ENCODE data around the gene WSB1.
A peak's percentile ranks its signal among the peaks of the same experiment; 100 is the strongest.

The WSB1 gene

GRCh38 chr17:27339836-27340550, 46.1 kb downstream of the WSB1 start:
- DNase-seq = no peak

GRCh38 chr17:27340575-27340974, 46.7 kb downstream of the WSB1 start:
- DNase-seq = no peak

GRCh38 chr17:27341041-27341471, 47.1 kb downstream of the WSB1 start:
- no peak for DNase-seq

GRCh38 chr17:27342059-27342458, 48.1 kb downstream of the WSB1 start:
- no peak for DNase-seq

GRCh38 chr17:27343294-27343693, 49.4 kb downstream of the WSB1 start:
- DNase-seq = no peak

GRCh38 chr17:27343977-27344607, 50.2 kb downstream of the WSB1 start:
- DNase-seq = no peak

GRCh38 chr17:27345141-27345904, 51.4 kb downstream of the WSB1 start:
- DNase-seq = no peak

GRCh38 chr17:27346228-27346899, 52.5 kb downstream of the WSB1 start:
- no peak for DNase-seq

- no peak for DNase-seq
Observed at GRCh38 chr17:27348196-27348595, 54.3 kb downstream of the WSB1 start.

GRCh38 chr17:27349540-27350021, 55.7 kb downstream of the WSB1 start:
- no peak for DNase-seq

- DNase-seq = no peak
Observed at GRCh38 chr17:27351759-27352158, 57.8 kb downstream of the WSB1 start.

- no peak for DNase-seq
Observed at GRCh38 chr17:27352448-27353032, 58.6 kb downstream of the WSB1 start.

- no peak for DNase-seq
Observed at GRCh38 chr17:27353033-27353460, 59.1 kb downstream of the WSB1 start.

- DNase-seq = peak; percentile 90
Observed at GRCh38 chr17:27353461-27354050, 59.6 kb downstream of the WSB1 start.

- DNase-seq = no peak
Observed at GRCh38 chr17:27354051-27354490, 60.2 kb downstream of the WSB1 start.

GRCh38 chr17:27354491-27355081, 60.7 kb downstream of the WSB1 start:
- DNase-seq = no peak

GRCh38 chr17:27355419-27355818, 61.5 kb downstream of the WSB1 start:
- DNase-seq = no peak

- DNase-seq = no peak
Observed at GRCh38 chr17:27356091-27356705, 62.3 kb downstream of the WSB1 start.

GRCh38 chr17:27357236-27357635, 63.3 kb downstream of the WSB1 start:
- no peak for DNase-seq

- DNase-seq = no peak
Observed at GRCh38 chr17:27360507-27360906, 66.6 kb downstream of the WSB1 start.

- DNase-seq = no peak
Observed at GRCh38 chr17:27361695-27362094, 67.8 kb downstream of the WSB1 start.

All from CD4-positive, alpha-beta T cell treated with Interferon gamma for 1 hour (primary cell).